Measurements from ENCODE around the gene THYN1. TPM values are rescaled to one million over a fixed set of nuclear protein-coding genes. Genes with fewer than 3 reads are reported as not detected.

THYN1 gene
- total RNA-seq, 1 experiment from 2014 or later, result 97.0 TPM

DNA sequence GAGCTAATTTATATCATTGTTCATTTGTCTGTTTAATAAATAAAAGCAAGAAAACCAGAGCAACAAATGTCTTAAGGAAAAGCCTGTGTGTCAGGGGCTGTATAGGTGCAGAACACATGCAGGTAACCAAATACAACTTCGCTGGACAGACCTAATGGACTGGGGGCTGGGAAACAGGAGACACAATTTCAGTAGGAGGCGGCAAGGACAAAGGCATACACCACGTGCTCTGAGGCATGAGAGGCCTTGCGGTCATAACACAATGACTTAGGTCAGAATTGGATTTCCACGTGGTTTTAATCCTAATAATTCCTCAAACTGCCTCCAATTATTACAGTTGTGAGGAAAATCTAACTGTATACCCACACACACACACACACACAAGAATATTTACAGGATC is 14.3 kb upstream of the THYN1 start:
- Mint-ChIP-seq H3K36me3 (ENCODE audit: insufficient read depth in 1 of 3, low read depth in 3 of 3) (peaks cover 1 to 26% (median 19%) of the 10 kb centered on the region in 3 experiments; a peak in 5 of 7 replicates), H3K4me1 (peaks cover 47 to 50% of the 10 kb centered on the region in 2 experiments), H3K27me3 (ENCODE audit: low read depth) (no peaks in the 10 kb centered on the region), H3K9me3 (no peaks in the 10 kb centered on the region), H3K4me3 (no peak overlapping the region), H3K27ac (peak overlapping the region in 1 of 3 experiments; percentile 18; a peak in 1 of 7 replicates)
- H3K4me1 ChIP-seq (ENCODE audit: insufficient read depth, low read length), result peaks cover 24% of the 10 kb centered on the region
- no peak overlapping the region for H2BK12ac ChIP-seq (ENCODE audit: insufficient read length, low read depth, low read length)
- H4K20me1 ChIP-seq (ENCODE audit: control insufficient read depth, insufficient read depth, insufficient read length), result no peaks in the 10 kb centered on the region
- H3K9ac ChIP-seq (ENCODE audit: extremely low read depth, insufficient read length, low read length), result no peak overlapping the region
- no peak overlapping the region for H3K14ac ChIP-seq (ENCODE audit: insufficient read depth, low read length)
- H3K9me3 ChIP-seq (ENCODE audit: control insufficient read depth, low read depth, low read length), result no peaks in the 10 kb centered on the region
- H2BK120ac ChIP-seq (ENCODE audit: low read depth, low read length, poor library complexity, severe bottlenecking), result no peak overlapping the region
- no peak overlapping the region for H3K4ac ChIP-seq (ENCODE audit: low read depth, low read length)
- no CpG with 5 or more reads among the region's 5 CpGs for WGBS (ENCODE audit: extremely low coverage, insufficient read length, low lambda C conversion rate)
- H3K23me2 ChIP-seq (ENCODE audit: insufficient read length, low read depth, low read length, poor library complexity, severe bottlenecking), result no peaks in the 10 kb centered on the region
- H2BK20ac ChIP-seq (ENCODE audit: low read depth, low read length, poor library complexity, severe bottlenecking), result no peak overlapping the region
- H3K27me3 ChIP-seq (ENCODE audit: insufficient read depth, low read length), result no peaks in the 10 kb centered on the region
- H3K56ac ChIP-seq (ENCODE audit: insufficient read length, low read depth, low read length), result no peak overlapping the region
- no peak overlapping the region for H2BK15ac ChIP-seq (ENCODE audit: low read depth, low read length)
- no peak overlapping the region for H2AK5ac ChIP-seq (ENCODE audit: insufficient read length, low read length)
- H2BK5ac ChIP-seq (ENCODE audit: insufficient read length, low read length), result no peak overlapping the region
- H4K8ac ChIP-seq (replicated peaks; ENCODE audit: insufficient read length, low read depth, low read length), result no peak overlapping the region
- no peak for DNase-seq
- no peak overlapping the region for H3K23ac ChIP-seq (ENCODE audit: insufficient read length, low read depth, low read length)
- no peak overlapping the region for H3K27ac ChIP-seq (ENCODE audit: insufficient read length, low read depth, low read length)
- H2AFZ ChIP-seq (ENCODE audit: low read length), result no peak overlapping the region
- no peak overlapping the region for H3K4me2 ChIP-seq (ENCODE audit: insufficient read depth, insufficient read length, low read length)
- TF ChIP-seq CTCF (conservative IDR thresholded peaks at IDR 0.05), result no peak
- no peak overlapping the region for H3T11ph ChIP-seq (ENCODE audit: low read length)
- H4K91ac ChIP-seq (ENCODE audit: insufficient read length, low read depth, low read length), result no peak overlapping the region
- H3K79me1 ChIP-seq (ENCODE audit: insufficient read depth, low read depth, low read length, poor library complexity, severe bottlenecking), result no peaks in the 10 kb centered on the region
- peaks cover 5% of the 10 kb centered on the region; the same call in 1 of the 2 replicates for H3K79me2 ChIP-seq (ENCODE audit: insufficient read depth, low read length)
- no peak overlapping the region for H4K5ac ChIP-seq (ENCODE audit: insufficient read length, low read depth, low read length)
- no peak overlapping the region for H3K18ac ChIP-seq (ENCODE audit: insufficient read length, low read depth, low read length)

Measured in H9 (cell line).